K562 (cell line): ENCODE measurements around the gene UVRAG. TPM values are rescaled to one million over a fixed set of nuclear protein-coding genes. Genes with fewer than 3 reads are reported as not detected.

Source experiments
- DNMT1 ChIP-seq: fragments of 450-650 bp; IDR thresholded peaks from 2 replicates; pipeline ENCODE4 v1.6.1; 2016; ENCODE audit warnings: antibody characterized with exemption, mild to moderate bottlenecking
- GTF3C2 ChIP-seq: IDR thresholded peaks from 3 replicates; pipeline ENCODE4 v1.6.1; 2011; ENCODE audit warnings: borderline replicate concordance, mild to moderate bottlenecking, moderate library complexity; ENCODE audit not compliant: insufficient read length; ENCODE audit errors: extremely low read depth
- KDM1A ChIP-seq, 2 experiments: fragments of 450-650 bp; IDR thresholded peaks; 2 replicates each; pipeline ENCODE4 v1.6.1; 2016; ENCODE audit warnings: mild to moderate bottlenecking in 2 of 2
- RFX1 ChIP-seq: fragments of 450-650 bp; IDR thresholded peaks from 2 replicates; pipeline ENCODE4 v1.6.1; 2016; ENCODE audit warnings: mild to moderate bottlenecking, moderate library complexity
- THRAP3 ChIP-seq: fragments of 450-650 bp; IDR thresholded peaks from 2 replicates; pipeline ENCODE4 v1.6.1; 2016; ENCODE audit warnings: mild to moderate bottlenecking, inconsistent platforms, borderline replicate concordance
- ZNF12 ChIP-seq: sonication (generic); formaldehyde crosslinking; IDR thresholded peaks from 2 replicates; pipeline ENCODE4 v1.4.0; 2020; ENCODE audit warnings: mild to moderate bottlenecking, missing genetic modification reagents
- ZNF699 ChIP-seq: fragments of 250-450 bp; sonication (Bioruptor Pico); IDR thresholded peaks from 2 replicates; pipeline ENCODE4 v1.8.0; 2021; ENCODE audit warnings: mild to moderate bottlenecking, moderate library complexity; ENCODE audit not compliant: insufficient replicate concordance
- polyA plus RNA-seq, 8 experiments: library from polyadenylated mRNA; depleted of rRNA in 4 of 8; stranded (reverse) in 5 of 8; unstranded in 3 of 8; fragments of >200 nt; fragmentation: Nextera tagmentation in 2 of 8; fragmentation: Illumina TruSeq in 1 of 8; extraction: Ambion mirVana in 2 of 8; extraction: Trizol in 1 of 8; gene quantifications; 2 replicates each; pipeline versions ENCODE4 v1.2.1 to v1.2.3, GENCODE V29; 2011 to 2014; ENCODE audit warnings: inconsistent platforms in 1 of 8, missing spikeins in 1 of 8
- total RNA-seq, 7 experiments: library from RNA; depleted of rRNA in 6 of 7; stranded (reverse); fragments of >200 nt in 6 of 7; fragmentation: Illumina TruSeq in 2 of 7; extraction: Trizol in 2 of 7; gene quantifications; 2 replicates each; pipeline versions ENCODE4 v1.2.1 to v1.2.3, GENCODE V29; 2011 to 2021; ENCODE audit warnings: low replicate concordance in 1 of 7
- TF ChIP-seq, protein P1 (sequence below): IDR thresholded peaks from 2 replicates; pipeline ENCODE4 v1.6.1; 2016; ENCODE audit warnings: missing genetic modification characterization, missing compliant biosample characterization

The UVRAG gene
- total and polyA plus RNA-seq, 9 of the 15 experiments (the other 6 are each of a cell fraction or from before 2014, with no cell fraction given), result 3.1 to 17.8 (median 12.4) TPM

GRCh38 chr11:75853971-75854370, 39.0 kb downstream of the UVRAG start (continued):
- no peak for TF ChIP-seq DNMT1
- no peak for TF ChIP-seq ZNF12 (CRISPR knock-in tag)
- TF ChIP-seq THRAP3, result no peak
- no peak for TF ChIP-seq ZNF699
- no peak for TF ChIP-seq RFX1
- TF ChIP-seq, protein P1, sequence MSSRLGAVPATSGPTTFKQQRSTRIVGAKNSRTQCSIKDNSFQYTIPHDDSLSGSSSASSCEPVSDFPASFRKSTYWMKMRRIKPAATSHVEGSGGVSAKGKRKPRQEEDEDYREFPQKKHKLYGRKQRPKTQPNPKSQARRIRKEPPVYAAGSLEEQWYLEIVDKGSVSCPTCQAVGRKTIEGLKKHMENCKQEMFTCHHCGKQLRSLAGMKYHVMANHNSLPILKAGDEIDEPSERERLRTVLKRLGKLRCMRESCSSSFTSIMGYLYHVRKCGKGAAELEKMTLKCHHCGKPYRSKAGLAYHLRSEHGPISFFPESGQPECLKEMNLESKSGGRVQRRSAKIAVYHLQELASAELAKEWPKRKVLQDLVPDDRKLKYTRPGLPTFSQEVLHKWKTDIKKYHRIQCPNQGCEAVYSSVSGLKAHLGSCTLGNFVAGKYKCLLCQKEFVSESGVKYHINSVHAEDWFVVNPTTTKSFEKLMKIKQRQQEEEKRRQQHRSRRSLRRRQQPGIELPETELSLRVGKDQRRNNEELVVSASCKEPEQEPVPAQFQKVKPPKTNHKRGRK, result no peak
- no peak for TF ChIP-seq GTF3C2
- no peak for TF ChIP-seq KDM1A (IDR thresholded peaks at IDR 0.05)
